Vagina (tissue), 2 donors: Measurements from ENCODE around the gene DNM3. TPM values are rescaled to one million over a fixed set of nuclear protein-coding genes. Genes with fewer than 3 reads are reported as not detected.

Source experiments
- DNase-seq, 2 donors: peaks; one replicate each; pipeline ENCODE4 v3.0.0-alpha.2; 2017; ENCODE audit errors: extremely low spot score in 2 of 2
- H3K27ac ChIP-seq: fragments of 200-600 bp; sonication (generic); one replicate; pipeline ENCODE4 v1.5.1; 2019
- H3K27me3 ChIP-seq: fragments of 200-600 bp; sonication (generic); one replicate; pipeline ENCODE4 v1.5.1; 2019
- H3K36me3 ChIP-seq, 2 donors: fragments of 200-600 bp; sonication (generic); one replicate each; pipeline ENCODE4 v1.5.1; 2017 to 2019
- H3K4me1 ChIP-seq: fragments of 200-600 bp; sonication (generic); one replicate; pipeline ENCODE4 v1.5.1; 2019
- H3K4me3 ChIP-seq, 2 donors: fragments of 200-600 bp; sonication (generic); 1 replicate in 1 of 2; 2 replicates in 1 of 2; pipeline ENCODE4 v1.5.1; 2016 to 2019
- H3K9me3 ChIP-seq: fragments of 200-600 bp; sonication (generic); one replicate; pipeline ENCODE4 v1.5.1; 2019
- POLR2A ChIP-seq, 2 donors: fragments of 450-650 bp; IDR thresholded peaks; one replicate each; pipeline ENCODE4 v1.6.1; 2017; ENCODE audit warnings: antibody characterized with exemption in 2 of 2, mild to moderate bottlenecking in 2 of 2, moderate library complexity in 2 of 2
- POLR2AphosphoS5 ChIP-seq, 2 donors: sonication (generic); formaldehyde crosslinking; IDR thresholded peaks; one replicate each; pipeline ENCODE4 v1.9.0; 2017; ENCODE audit warnings: antibody characterized with exemption in 2 of 2, mild to moderate bottlenecking in 2 of 2, low read depth in 1 of 2; ENCODE audit not compliant: insufficient read depth in 1 of 2
- intact Hi-C: fragments of 100-400 bp; cut with DNase I; formaldehyde crosslinking; loops from one replicate; pipeline ENCODE4 v1.15.1; 2023
- total RNA-seq: library from RNA; depleted of rRNA; stranded (reverse); fragments of >200 nt; gene quantifications from one replicate; pipeline ENCODE4 v1.2.3, GENCODE V29; 2016
- TF ChIP-seq, protein P1 (sequence below), 3 experiments: fragments of 450-650 bp in 2 of 3; fragments of 200-600 bp in 1 of 3; sonication (generic) in 1 of 3; IDR thresholded peaks; one replicate each; pipeline ENCODE4 v1.5.1; 2017 to 2019; ENCODE audit warnings: antibody characterized with exemption in 3 of 3, mild to moderate bottlenecking in 2 of 3, moderate library complexity in 2 of 3

The DNM3 gene
- total RNA-seq, 1 donor from 2014 or later, result 15.5 TPM

DNA sequence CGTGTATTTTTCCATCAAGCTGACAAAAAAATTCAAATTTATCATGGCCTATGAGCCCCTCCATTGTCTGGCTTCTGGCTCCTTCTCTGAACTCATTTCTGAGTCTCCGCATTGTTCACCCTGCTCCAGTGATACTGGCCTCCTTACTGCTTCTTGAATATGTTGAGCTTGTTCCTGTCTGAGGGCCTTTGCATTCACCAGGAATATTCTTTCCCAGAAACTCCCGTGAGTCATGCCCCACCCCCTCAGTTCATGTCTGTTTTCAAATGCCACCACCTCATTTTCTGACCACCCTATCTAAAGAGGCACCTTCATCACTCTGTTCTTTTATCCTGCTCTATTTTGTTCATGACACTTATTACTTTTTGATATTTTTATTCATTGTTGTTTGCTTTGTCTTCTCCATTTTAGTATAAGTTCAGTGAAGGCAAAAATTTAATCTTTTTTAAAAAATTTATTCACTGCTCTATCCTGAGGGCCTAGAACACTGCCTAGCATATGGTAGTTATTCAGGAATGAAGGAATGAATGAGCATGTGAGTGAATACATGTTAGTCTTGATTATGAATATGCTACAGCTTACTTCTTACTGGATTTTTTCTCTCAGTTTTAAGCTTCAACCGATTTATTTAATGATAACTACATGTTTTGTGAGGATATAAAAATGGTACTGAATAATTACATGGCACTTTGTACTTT lies 438.8 kb downstream of the DNM3 start:
- Histone ChIP-seq H3K4me3 (no peak overlapping the region), H3K27ac (no peak overlapping the region), H3K36me3 (no peaks in the 10 kb centered on the region), H3K27me3 (no peaks in the 10 kb centered on the region), H3K9me3 (no peaks in the 10 kb centered on the region), H3K4me1 (peaks cover 6% of the 10 kb centered on the region)
- no peak for DNase-seq
- TF ChIP-seq, protein P1, sequence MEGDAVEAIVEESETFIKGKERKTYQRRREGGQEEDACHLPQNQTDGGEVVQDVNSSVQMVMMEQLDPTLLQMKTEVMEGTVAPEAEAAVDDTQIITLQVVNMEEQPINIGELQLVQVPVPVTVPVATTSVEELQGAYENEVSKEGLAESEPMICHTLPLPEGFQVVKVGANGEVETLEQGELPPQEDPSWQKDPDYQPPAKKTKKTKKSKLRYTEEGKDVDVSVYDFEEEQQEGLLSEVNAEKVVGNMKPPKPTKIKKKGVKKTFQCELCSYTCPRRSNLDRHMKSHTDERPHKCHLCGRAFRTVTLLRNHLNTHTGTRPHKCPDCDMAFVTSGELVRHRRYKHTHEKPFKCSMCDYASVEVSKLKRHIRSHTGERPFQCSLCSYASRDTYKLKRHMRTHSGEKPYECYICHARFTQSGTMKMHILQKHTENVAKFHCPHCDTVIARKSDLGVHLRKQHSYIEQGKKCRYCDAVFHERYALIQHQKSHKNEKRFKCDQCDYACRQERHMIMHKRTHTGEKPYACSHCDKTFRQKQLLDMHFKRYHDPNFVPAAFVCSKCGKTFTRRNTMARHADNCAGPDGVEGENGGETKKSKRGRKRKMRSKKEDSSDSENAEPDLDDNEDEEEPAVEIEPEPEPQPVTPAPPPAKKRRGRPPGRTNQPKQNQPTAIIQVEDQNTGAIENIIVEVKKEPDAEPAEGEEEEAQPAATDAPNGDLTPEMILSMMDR (IDR thresholded peaks at IDR 0.05), result no peak
- TF ChIP-seq POLR2A (IDR thresholded peaks at IDR 0.05) (no peak), POLR2AphosphoS5 (IDR thresholded peaks at IDR 0.05; ENCODE audit: insufficient read depth in 1 of 2, low read depth in 1 of 2) (no peak)
- intact Hi-C loops, result no loop called here

DNA sequence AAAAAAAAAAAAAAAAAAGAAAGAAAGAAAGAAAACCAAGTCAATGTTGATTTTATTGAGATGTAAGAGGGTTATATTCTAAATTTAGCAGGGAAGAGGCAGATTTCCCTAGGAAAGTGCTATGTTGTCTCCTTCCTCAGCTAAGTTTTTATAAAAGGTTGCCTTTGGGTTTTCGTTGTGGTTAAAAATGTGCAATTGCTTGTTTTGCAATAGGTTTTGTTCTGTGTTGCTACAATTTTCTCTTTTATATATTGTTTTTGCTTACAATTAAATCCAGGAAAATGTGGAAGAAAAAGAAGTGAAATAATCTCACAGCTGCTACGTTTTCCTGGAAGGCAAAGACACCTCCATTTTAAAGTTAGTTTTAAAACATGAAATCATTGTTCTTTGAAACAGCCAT lies 442.5 kb downstream of the DNM3 start:
- Histone ChIP-seq H3K9me3 (no peaks in the 10 kb centered on the region), H3K4me1 (no peaks in the 10 kb centered on the region), H3K27ac (no peak overlapping the region), H3K4me3 (no peak overlapping the region), H3K27me3 (no peaks in the 10 kb centered on the region), H3K36me3 (no peaks in the 10 kb centered on the region)
- intact Hi-C loops, result no loop called here
- no peak for DNase-seq
- TF ChIP-seq POLR2AphosphoS5 (IDR thresholded peaks at IDR 0.05; ENCODE audit: insufficient read depth in 1 of 2, low read depth in 1 of 2), result no peak
- TF ChIP-seq, protein P1 (IDR thresholded peaks at IDR 0.05), result no peak
- no peak for TF ChIP-seq POLR2A (IDR thresholded peaks at IDR 0.05)

DNA sequence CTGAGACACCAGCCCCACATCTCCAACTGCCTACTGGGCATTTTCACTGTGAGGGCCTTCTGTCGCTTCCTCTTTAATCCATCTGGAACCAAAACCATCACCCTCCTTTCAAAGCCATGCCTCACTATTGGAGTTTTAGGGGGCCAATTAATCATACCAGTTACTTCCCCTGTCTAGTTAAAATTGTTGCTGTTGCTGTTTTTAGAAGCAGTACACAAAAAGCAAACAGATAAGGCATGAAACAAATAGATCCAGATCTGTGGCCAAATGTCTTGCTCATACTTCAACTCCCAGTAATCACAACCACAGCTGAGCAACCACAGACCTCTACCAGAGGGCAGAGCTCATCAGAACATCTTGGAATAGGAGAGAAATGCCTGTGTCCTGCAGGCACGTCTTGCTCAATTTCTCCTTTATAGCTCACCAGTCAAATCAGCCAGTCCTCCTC lies 445.4 kb downstream of the DNM3 start:
- Histone ChIP-seq H3K4me1 (no peaks in the 10 kb centered on the region), H3K27ac (peak overlapping the region; percentile 44), H3K4me3 (no peak overlapping the region), H3K36me3 (no peaks in the 10 kb centered on the region), H3K27me3 (no peaks in the 10 kb centered on the region), H3K9me3 (no peaks in the 10 kb centered on the region)
- TF ChIP-seq, protein P1 (IDR thresholded peaks at IDR 0.05), result no peak
- intact Hi-C loops, result no loop called here
- DNase-seq, result no peak

DNA sequence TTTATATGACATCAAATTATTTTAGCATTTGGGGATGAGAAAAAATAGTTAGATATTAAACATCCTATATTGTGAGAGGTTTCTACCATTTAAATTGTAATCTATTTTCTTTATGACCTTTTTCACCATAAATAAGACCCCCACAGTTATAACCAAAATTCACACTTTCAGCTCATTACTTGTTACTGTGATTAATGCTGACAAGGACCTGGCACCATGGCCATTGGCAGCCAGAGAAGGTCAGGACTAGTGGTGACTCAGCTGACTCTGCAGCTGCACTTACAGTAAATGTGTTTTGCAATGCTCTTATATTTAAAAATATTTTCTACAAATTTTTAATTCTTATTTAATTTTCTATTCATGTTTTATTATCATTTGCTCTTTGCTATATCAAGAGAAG lies 445.9 kb downstream of the DNM3 start:
- no peak for DNase-seq
- no peaks in the 10 kb centered on the region for H3K9me3 ChIP-seq
- no peak overlapping the region for H3K27ac ChIP-seq
- H3K36me3 ChIP-seq, result no peaks in the 10 kb centered on the region
- H3K4me3 ChIP-seq, result no peak overlapping the region
- no peaks in the 10 kb centered on the region for H3K27me3 ChIP-seq
- TF ChIP-seq, protein P1 (IDR thresholded peaks at IDR 0.05), result no peak
- no peak for TF ChIP-seq POLR2AphosphoS5 (IDR thresholded peaks at IDR 0.05; ENCODE audit: insufficient read depth in 1 of 2, low read depth in 1 of 2)
- no peak for TF ChIP-seq POLR2A (IDR thresholded peaks at IDR 0.05)
- intact Hi-C loops, result no loop called here
- H3K4me1 ChIP-seq, result no peaks in the 10 kb centered on the region

DNA sequence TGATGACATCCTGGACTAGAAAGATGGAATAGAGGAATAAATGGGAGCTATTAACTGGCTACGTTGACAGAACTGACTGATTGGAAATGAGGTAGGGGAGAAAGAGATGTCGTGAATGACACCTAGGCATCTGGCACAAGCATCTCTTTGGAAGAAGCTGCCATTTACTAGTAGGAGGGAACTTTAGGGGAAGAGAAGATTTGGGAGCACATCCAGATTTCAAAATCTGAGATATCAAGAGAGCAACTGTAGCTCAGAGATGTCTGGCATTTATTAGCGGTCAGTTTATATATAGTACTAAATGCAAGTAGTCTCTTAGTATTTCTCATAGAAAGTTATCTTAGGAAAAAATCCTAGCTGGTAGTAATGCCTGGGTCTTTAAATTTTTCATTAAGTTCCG lies 447.3 kb downstream of the DNM3 start:
- intact Hi-C loops, result no loop called here

More for the DNA sequence above, 447.3 kb downstream of the DNM3 start:
- Histone ChIP-seq H3K36me3 (no peaks in the 10 kb centered on the region), H3K4me3 (no peak overlapping the region), H3K9me3 (no peaks in the 10 kb centered on the region), H3K27ac (no peak overlapping the region), H3K27me3 (no peaks in the 10 kb centered on the region), H3K4me1 (peaks cover 5% of the 10 kb centered on the region)
- TF ChIP-seq POLR2AphosphoS5 (IDR thresholded peaks at IDR 0.05; ENCODE audit: insufficient read depth in 1 of 2, low read depth in 1 of 2) (no peak), POLR2A (IDR thresholded peaks at IDR 0.05) (no peak)
- TF ChIP-seq, protein P1 (IDR thresholded peaks at IDR 0.05), result no peak
- DNase-seq, result no peak
